CD1c-positive myeloid dendritic cell (primary cell): Measurements from ENCODE around the gene TNXB.
"Not testable (repeated sequence)": the region's sequence is repeated elsewhere in the genome, so short reads cannot be mapped to it uniquely, and the experiment has no call there.

Source experiments
- DNase-seq: peaks from one replicate; pipeline ENCODE4 v3.0.0-alpha.2; 2016; ENCODE audit errors: extremely low spot score

Gene TNXB

DNA sequence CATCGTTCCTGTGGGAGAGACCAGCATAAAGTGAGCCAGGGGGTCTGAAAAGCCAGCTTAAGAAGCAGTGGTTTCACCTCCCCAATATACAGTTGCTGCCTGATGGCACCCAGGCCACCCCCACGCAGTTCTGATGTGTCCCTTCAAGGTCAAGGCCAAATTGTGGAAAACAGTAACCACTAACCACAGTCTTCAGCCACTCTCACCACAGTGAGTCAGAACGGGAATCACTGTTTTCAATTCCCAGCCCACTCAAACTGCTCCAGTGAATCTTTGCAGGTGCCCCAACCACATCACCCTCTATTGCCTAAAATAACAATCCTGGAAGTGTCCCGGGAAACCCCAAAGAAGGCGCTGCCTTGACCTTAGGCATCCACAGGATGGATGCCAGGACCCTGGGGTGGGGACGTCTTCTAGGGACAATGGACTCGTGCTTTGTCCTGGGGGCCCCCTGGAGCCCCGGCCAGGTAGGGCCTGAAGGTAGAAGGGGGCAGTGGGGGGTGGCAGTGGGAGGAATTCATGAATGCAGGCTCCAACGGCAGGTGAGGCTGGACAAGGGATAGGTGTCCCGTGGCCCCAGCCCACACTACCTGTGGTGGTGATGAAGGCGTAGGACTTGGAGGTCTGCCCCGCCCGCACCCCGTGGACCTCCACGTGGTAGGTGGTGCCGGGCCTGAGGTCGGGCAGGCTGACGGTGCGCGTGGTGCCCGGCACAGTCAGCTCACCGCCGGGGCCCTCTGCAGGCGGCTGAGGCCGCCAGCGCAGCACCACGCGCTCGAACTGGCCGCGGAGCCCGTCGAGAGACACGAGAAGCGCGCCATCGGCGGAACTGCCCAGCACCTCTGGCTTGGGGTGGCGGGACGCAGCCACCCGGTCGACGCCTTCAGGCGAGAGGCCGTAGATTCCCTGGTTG is 22.2 kb downstream of the TNXB start:
- peak; percentile 78 for DNase-seq

DNA sequence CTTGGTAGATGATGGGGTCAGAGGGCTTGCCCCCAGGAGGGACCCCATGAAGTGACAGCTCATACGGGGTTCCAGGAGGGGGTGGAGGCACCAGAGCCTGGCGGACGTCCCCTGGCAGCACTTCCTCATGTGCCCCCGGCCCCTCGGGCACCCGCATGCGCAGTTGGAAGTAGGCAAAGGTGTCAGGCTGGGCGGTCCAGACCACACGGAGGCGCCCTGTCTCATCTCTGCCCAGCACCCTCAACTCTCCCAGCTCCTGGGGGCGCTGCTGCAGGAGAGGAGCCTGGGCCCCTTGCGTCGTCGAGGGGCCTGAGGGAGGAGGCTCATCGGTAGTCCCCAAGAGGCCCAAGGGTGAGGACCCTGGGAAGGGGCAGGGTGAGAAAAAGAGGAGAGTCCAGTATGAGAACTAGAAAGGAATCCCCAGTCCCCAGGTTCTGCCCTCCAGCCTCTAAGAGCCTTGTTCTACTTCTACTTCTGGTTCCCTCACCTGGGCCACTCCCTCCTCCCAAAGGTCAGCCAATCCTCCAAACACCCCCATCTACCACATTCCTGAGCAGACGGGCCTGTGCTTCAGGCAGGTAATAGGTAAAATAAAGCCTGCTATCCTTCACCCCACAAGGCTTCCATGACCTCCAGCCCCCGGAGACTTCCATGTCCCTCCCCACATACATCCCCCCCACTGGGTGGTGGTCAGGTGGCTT is 23.2 kb downstream of the TNXB start:
- DNase-seq: no peak

DNA sequence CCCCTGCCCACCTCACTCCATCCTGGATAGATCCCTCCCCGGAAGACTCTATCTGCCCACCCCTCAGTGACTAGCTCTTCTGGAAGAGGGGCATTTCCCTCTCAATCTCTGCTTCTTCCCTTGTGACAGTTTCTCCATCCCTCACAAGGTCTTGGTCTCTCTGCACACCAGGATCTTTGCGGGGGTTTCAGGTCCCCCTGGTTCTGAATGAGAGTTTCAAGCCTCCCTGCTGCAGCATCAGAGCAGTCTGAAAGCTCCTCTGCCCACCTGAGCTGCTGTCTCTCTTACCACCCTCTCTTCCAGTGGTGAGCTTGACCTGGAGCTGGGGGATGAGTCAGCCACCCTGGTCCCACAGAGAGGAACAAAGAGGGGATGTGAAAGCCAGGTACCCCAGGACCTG is 24.4 kb downstream of the TNXB start:
- DNase-seq: no peak

DNA sequence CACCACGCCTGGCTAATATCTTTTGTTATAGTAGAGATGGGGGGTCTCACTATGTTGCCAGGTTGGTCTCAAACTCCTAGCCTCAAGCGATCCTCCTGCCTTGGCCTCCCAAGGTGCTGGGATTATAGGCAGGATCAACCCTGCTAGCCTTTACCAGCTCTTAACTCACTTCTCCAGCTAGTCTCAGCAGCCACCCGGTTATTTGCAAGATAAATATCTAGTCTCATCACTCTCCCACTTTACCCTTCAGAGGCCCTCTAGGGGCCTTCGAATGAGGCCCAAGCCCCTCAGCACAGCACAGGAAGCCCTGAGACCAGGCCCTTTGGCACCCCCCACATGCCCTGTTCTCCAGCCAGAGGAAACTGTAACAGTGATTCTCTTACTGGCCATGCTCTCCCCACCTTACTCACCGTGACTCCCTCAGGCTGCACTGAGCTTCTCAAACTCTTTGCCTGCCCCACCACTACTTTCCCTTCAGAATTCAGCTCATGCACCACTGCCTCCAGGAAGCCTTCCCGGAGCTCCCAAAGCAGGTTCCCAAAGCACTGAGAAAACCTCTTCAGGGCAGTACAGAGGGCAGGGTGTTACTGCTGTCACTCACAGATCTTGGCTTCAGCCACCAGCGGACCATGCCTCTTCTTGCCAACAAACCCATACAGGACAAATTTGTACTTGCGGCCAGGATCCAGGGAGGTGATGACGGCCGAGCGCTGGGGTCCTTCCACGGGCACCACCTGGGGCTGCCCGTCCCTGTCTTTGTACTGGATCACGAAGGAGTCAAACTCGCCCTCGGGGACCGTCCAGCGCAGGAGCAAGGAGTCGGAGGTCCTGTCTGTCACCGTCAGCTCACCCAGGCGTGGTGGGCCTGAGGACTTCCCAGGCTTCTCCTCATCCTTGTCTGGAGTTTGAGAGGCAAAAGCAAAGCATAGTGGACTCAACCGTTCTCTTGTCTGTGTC is 25.0 kb downstream of the TNXB start:
- DNase-seq: no peak

DNA sequence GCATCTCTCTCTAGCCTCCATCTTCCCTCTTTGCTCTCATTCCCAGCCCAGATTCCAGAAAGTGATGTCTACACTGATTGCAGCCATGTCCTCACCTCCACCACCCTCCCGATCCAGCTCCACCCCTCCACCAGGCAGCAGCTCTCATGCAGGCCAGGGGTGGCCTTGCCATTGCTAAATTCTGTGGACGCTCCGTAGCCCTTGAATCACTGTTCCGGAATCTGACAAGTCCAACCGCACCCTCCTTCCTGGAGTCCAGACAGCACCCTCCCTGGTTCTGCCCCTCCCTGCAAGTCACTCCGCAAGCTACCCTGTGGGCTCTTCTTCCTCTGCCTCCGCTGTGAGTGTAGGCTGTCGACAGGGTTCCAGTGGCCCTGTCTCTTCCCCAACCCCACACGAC is 26.2 kb downstream of the TNXB start:
- no peak for DNase-seq

DNA sequence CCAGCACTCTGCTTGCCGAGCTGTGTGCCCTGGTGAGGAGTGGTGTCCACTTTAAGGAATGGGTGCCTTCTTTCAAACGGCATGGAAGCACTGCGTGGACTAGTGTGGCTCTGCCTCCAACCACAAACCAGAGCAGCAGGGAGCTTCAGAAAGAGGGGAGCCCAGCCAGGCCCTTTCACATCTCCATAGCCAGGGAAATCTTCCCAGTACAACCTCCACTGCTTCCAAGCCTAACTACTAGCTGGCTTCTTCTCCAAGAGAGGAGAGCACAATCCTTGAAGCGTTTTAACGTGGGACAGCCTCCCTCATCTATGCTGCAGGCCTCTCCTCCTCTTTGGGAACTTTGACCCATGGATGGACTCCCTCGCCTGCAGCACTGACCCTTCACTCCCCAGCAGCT is 26.7 kb downstream of the TNXB start:
- DNase-seq: no peak

DNA sequence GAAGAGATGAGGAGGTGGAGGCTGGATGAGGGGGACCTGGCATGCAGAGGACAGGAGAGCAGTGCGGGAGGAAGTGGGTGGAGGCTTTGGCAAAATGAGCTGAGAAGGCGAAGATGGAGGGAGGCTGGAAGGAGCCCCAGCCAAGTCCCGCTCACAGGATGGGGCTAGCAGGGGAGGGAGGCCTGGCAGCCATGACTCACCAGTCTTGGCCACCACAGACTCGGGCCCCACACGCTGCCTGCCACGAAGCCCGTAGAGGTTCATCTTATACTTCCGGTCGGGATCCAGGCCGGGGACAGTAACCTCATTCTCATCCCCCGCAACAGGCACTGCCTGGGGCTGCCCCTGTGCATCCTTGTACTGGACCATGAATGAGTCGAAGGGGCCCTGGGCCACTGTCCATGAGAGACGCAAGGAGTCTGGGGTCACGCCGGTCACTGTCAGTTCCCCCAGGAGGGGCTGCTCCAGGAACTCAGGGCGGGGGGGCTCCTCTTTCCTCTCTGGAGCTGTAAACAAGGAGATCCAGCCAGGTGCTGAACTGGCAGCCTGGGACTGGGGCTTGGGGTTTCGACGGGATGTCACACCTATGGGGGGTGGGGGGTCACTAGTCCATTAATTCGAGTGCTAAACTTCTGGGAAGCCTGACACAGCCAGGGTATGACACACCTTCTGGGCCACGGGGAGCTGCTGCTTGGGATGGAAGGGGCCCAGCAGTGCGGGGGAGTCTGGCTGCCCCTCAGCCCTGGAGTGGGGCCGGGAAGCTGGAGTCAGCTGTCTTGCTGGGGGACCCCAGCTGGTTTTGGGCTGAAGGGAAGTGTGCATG is 27.8 kb downstream of the TNXB start:
- DNase-seq: no peak

DNA sequence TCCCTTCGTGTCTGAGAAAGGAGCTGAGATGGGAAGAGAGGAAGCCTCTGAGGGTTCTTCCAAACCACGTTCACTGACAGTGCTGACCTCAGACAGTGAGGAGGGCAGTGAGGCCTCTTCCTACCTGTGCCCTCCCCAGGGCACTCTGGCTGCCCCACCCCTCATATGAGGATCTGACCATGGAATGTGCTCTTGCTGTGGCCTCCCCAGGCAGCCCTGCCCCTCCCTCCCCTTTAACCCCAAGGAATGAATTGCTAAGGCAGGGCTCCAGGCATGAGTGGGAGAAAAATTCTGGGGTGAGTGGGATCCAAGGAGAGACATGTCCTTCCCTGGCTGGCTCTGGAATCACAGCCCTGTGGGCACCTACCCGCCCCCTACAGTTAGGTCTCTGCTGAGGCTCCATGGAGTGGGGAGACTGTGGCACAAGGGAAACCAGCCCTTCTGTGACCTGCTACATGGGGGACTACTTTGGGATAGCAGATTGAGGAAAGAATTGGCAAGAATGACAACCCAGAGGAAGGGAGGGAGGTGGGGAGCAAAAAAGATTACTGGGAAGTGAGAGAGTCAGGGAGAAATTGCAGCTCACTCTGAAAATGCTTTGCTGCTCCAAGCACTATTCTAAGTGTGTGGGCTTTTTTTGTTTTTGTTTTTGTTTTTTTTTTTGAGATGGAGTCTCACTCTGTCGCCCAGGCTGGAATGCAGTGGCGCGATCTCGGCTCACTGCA is 29.4 kb downstream of the TNXB start:
- DNase-seq: no peak

DNA sequence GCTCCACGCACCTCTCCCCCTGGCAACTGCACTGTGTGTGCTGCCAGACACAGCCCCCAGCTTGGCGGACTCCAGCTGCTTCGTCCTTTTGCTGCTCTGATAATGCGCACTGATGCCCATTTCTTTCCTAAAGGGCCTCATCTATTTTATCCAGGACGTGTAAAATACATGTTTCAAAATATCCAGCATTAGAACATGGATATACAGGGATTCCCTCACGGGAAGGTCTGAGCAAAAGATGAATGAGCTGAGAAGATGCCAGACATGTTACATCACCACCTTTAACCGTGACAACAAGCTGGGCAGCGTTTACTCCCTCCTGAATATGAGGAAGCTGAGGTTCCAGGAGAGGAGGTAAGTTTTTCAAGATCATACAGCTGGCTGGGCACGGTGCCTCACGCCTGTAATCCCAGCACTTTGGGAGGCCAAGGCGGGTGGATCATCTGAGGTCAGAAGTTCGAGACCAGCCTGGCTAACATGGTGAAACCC is 32.8 kb downstream of the TNXB start:
- DNase-seq: no peak

DNA sequence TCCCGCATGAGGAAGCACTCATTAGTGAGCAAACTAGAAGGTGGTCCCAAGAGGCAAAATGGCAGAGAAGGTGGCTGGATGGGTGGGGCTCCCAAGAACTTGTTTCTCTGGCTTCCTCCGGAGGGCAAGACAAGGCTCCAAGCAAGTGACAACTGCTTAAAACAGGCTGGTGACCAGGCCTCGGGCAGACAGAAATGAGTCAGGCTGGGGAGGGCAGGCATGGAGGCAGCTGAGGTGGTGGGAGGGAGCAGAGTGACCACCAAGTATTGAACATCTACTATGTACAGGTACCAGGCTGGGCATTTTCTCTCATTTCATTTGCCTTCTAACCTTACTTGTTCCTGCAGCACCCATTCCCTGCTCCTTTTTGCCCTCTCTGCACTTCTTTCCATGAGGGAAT is 33.4 kb downstream of the TNXB start:
- DNase-seq: no peak

DNA sequence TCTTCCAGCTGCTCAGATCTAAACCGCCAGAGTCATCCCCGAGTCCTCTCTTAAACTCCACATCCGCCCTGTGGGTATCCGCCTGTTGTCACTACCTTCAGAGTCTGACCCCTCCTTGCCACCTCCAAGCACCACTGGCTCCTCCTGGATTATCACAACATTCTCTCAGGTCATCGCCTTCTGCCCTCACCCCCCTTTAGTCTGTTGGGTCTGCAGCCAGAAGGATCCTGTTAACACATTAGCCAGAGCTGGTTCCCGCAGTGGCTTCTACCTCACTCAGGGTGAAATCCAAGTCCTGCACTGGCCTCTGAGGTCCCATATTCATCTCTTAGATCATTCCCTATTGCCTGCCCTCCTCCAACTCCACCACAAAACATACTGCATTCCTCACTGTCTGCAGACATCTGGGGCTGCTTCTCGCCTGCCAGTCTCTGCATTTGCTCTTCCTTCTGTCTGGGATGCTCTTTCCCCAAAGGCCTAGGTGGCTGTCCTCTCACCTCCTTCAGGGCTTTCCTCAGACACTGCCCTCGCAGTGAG is 34.1 kb downstream of the TNXB start:
- DNase-seq: no peak

DNA sequence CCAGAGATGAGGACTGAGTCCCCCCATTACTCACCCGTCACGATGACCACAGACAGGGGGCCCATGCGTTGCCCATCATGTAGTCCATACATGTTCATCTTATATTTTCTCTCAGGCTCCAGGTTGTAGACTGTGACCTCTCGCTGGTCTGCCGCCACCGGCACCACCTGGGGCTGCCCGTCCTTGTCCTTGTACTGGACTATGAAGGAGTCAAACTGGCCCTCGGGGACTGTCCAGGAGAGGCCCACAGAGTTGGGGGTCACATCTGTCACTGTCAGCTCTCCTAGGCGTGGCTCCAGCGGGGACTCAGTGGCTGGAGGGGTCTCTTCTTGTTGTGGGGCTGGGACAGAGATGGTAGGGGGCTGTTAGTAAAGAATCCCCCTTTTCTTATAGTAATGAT is 35.5 kb downstream of the TNXB start:
- DNase-seq: no peak

DNA sequence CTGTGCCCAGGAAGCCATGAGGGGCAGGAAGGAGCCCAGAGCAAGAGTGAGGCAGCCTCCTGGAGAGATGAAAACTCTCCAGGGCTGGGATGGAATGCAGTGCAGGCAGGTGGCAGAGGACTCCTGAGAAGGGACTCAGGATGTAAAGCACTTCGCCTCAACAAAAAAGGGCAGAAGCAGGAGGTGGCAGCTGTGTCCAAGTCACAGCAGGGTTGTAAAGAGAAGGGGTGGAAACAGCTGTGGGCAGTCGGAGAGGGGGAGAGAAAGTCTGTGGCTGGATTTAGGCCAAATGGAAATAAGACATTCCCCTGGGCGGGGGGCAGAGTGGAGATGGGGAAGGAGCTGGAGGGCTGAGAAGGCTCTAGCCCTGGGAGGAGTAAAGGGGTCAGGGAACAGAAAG is 36.0 kb downstream of the TNXB start:
- no peak for DNase-seq

DNA sequence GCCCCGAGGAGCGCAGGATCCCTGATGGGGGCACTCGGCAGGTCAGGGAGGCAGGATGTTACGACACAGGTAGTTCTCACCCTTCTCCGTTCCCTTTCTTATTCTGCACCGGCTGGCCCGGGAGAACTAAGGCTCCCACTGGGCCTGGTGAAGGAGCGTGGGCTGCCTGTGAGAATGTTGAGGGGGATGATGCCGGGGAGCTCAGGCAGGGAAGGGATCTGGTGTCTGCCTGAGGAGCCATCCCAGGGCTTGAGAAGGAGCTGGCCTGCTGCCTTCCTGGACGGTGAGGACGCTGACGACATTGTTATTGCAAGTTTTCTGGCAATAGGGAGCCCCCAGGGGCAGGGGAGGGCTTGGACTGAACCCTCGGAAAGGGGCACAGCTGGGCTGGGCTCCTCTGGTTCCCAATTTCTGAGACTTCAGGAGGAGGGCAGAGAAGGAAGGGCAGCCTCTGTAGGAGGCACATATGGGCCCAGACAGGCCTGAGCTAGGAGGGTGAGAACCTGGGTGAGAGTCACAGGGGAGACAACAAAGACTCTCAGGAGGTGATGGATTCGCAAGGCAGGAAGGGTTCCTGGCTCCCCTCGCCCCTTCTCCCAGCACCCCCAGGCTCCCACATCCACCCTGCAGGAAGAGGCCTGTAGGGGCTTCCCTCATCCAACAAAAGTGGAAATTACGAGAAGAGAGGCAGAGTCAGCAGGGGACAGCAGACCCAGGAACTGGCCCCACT is 38.2 kb downstream of the TNXB start:
- DNase-seq: no peak

DNA sequence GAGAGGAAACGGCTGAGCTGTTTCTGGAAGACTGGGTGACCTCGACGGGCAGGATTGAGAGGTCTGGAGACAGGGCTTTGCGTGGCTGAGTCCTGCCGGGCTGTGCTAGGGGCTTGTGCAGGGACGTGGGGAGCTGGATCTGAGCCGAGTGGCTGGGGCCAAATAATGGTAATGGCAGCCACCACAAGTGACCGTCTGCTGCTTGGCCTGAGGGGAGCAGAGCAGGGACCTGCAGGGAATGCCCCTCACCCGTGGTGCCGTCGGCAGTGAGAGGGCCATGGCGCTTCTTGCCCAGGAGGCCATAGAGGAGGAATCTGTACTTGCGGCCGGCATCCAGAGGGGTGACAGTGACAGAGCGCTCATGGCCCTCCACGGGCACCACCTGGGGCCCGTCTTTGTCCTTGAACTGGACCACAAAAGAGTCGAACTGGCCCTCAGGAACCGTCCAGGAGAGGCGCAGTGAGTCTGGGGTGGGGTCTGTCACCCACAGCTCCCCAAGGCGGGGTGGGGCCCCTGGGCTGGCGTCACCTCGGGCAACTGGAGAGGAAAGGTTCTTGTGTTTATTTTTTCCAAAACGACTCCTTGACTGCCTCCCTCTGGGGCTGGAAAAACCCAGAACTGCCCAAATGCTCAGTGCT is 39.1 kb downstream of the TNXB start:
- DNase-seq: no peak

DNA sequence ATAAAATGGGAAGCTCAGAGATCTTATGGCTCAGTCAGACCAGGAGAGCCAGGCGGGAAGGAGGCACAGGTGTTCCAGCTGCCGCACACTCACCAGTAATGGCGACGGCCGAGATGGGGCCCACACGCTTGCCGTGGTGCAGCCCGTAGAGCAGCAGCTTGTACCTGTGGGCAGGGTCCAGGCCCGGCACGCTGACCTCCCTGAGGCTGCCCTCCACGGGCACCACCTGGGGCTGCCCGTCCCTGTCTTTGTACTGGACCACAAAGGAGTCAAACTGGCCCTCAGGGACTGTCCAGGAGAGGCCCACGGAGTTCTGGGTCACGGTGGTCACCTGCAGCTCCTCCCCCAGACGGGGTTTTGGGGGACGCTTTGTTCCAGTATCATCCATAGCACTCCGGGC is 39.7 kb downstream of the TNXB start:
- no peak for DNase-seq

DNA sequence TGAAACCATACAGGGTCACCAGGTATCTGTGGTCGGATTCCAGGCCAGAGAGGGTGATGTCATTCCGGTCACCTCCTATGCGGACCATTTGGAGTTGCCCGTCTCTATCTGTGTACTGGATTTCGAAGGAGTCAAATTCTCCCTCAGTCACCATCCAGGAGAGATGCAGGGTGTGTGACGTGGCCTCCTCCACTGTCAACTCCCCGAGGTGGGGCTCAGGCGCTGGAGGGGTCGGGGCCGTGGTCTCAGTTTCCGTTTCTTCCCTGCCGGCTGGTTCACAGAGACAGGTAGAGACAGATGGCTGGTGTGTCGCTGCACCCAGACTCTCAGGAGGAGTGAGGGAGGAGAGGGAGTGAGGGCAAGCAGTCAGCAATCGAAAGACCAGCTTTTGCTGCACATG is 40.3 kb downstream of the TNXB start:
- no peak for DNase-seq

DNA sequence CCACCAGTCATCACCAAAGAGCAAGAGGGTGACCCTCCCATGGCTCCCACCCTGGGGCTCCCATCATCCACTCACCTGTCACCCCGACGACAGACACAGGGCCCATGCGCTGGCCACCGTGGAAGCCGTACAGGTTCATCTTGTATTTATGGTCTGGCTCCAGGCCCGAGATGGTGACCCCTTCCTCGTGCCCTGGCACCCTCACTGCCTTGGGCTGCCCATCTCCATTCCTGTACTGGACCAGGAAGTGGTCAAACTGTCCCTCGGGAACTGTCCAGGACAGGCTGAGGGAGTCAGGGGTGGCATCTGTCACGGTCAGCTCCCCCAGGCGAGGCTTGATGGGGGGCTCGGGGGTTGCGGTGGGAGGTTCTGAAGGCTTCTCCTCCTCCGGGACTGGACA is 40.8 kb downstream of the TNXB start:
- not testable (repeated sequence) for DNase-seq

DNA sequence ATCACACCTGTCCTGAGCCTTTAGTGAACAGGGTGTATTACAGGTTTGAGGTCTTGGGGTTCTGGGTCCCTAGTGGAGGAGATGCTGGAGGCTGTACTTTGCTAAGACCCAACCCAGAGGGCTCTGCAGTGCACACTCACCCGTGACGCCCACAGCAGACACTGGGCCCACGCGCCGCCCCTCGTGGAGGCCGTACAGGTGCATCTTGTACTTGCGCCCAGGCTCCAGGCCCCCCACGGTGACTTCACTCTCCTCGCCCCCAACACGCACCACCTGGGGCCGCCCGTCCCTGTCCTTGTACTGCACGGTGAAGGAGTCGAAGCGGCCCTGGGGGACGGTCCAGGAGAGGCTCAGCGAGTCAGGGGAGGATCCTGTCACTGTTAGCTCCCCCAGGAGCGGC is 41.6 kb downstream of the TNXB start:
- not testable (repeated sequence) for DNase-seq
